Stimulated activated naive CD8-positive, alpha-beta T cell treated with anti-CD3 and anti-CD28 coated beads, Interleukin-15, amount 100 ng/mL, for 72 hours (primary cell): Measurements from ENCODE around the gene SMC4.

ENCODE experiments used
- ATAC-seq: fragments of 150-1000 bp; cut with Tn5 transposase; 2 replicates; pipeline ENCODE4 v1.10.0; 2021; ENCODE audit warnings: mild to moderate bottlenecking, moderate library complexity
- DNase-seq, 2 donors: peaks; one replicate each; pipeline ENCODE4 v3.0.0; 2021 to 2022
- H3K27ac Mint-ChIP-seq, 2 donors: one replicate each; pipeline ENCODE4 v1.8.0; 2022; ENCODE audit warnings: mild to moderate bottlenecking in 2 of 2, mixed read lengths in 2 of 2, moderate library complexity in 2 of 2
- H3K27me3 Mint-ChIP-seq: one replicate; pipeline ENCODE4 v1.8.0; 2022; ENCODE audit warnings: mixed read lengths
- H3K4me1 Mint-ChIP-seq: one replicate; pipeline ENCODE4 v1.8.0; 2022; ENCODE audit warnings: mild to moderate bottlenecking, mixed read lengths
- H3K4me3 Mint-ChIP-seq, 2 donors: one replicate each; pipeline ENCODE4 v1.8.0; 2022; ENCODE audit warnings: mild to moderate bottlenecking in 2 of 2, mixed read lengths in 2 of 2, moderate library complexity in 1 of 2
- H3K9me3 Mint-ChIP-seq, 2 donors: one replicate each; pipeline ENCODE4 v1.8.0; 2022; ENCODE audit warnings: mixed read lengths in 2 of 2

SMC4 gene

GRCh38 chr3:160381470-160381869 lies 18.0 kb upstream of the SMC4 start:
- H3K4me3 Mint-ChIP-seq: no peak overlapping the region

GRCh38 chr3:160384639-160385318 lies 14.7 kb upstream of the SMC4 start:
- no peak for DNase-seq
- H3K9me3 Mint-ChIP-seq: no peaks in the 10 kb centered on the region
- no peaks in the 10 kb centered on the region for H3K4me1 Mint-ChIP-seq
- no peaks in the 10 kb centered on the region for H3K27me3 Mint-ChIP-seq
- ATAC-seq: no peak
- H3K4me3 Mint-ChIP-seq: no peak overlapping the region
- H3K27ac Mint-ChIP-seq: no peak overlapping the region

More at GRCh38 chr3:160381470-160381869, 18.0 kb upstream of the SMC4 start:
- ATAC-seq (no peak), DNase-seq (no peak)
- Mint-ChIP-seq H3K27ac (no peak overlapping the region), H3K27me3 (no peaks in the 10 kb centered on the region), H3K9me3 (no peaks in the 10 kb centered on the region), H3K4me1 (no peaks in the 10 kb centered on the region)

- H3K27ac Mint-ChIP-seq: no peak overlapping the region
- ATAC-seq (no peak), DNase-seq (no peak)
- H3K9me3 Mint-ChIP-seq: no peaks in the 10 kb centered on the region
- no peaks in the 10 kb centered on the region for H3K27me3 Mint-ChIP-seq
- no peak overlapping the region for H3K4me3 Mint-ChIP-seq
- no peaks in the 10 kb centered on the region for H3K4me1 Mint-ChIP-seq
Measured at GRCh38 chr3:160390565-160391138, 8.8 kb upstream of the SMC4 start.

GRCh38 chr3:160392798-160393197 lies 6.7 kb upstream of the SMC4 start:
- ATAC-seq: no peak
- no peak overlapping the region for H3K27ac Mint-ChIP-seq
- DNase-seq: no peak
- no peak overlapping the region for H3K4me3 Mint-ChIP-seq
- no peaks in the 10 kb centered on the region for H3K27me3 Mint-ChIP-seq
- peaks cover 10% of the 10 kb centered on the region for H3K4me1 Mint-ChIP-seq
- no peaks in the 10 kb centered on the region for H3K9me3 Mint-ChIP-seq

- Mint-ChIP-seq H3K27me3 (no peaks in the 10 kb centered on the region), H3K9me3 (no peaks in the 10 kb centered on the region), H3K4me1 (peaks cover 16% of the 10 kb centered on the region), H3K27ac (no peak overlapping the region), H3K4me3 (no peak overlapping the region)
- no peak for ATAC-seq
- no peak for DNase-seq
Measured at GRCh38 chr3:160393346-160394008, 6.0 kb upstream of the SMC4 start.

GRCh38 chr3:160394009-160394392 lies 5.4 kb upstream of the SMC4 start:
- Mint-ChIP-seq H3K9me3 (no peaks in the 10 kb centered on the region), H3K4me1 (peaks cover 17% of the 10 kb centered on the region), H3K27me3 (no peaks in the 10 kb centered on the region), H3K4me3 (no peak overlapping the region), H3K27ac (no peak overlapping the region)
- ATAC-seq (no peak), DNase-seq (no peak)

GRCh38 chr3:160395297-160395696 lies 4.2 kb upstream of the SMC4 start:
- no peak for ATAC-seq
- Mint-ChIP-seq H3K4me1 (peaks cover 17% of the 10 kb centered on the region), H3K27ac (no peak overlapping the region), H3K27me3 (no peaks in the 10 kb centered on the region), H3K4me3 (no peak overlapping the region), H3K9me3 (no peaks in the 10 kb centered on the region)
- no peak for DNase-seq

- Mint-ChIP-seq H3K9me3 (no peaks in the 10 kb centered on the region), H3K4me1 (peaks cover 35% of the 10 kb centered on the region), H3K27ac (peak overlapping the region; percentile 98 to 100), H3K4me3 (peak overlapping the region; percentile 95 to 97), H3K27me3 (no peaks in the 10 kb centered on the region)
- ATAC-seq: no peak
- no peak for DNase-seq
Measured at GRCh38 chr3:160398820-160399124, 678 bp upstream of the SMC4 start.

GRCh38 chr3:160400030-160400701 lies 716 bp downstream of the SMC4 start:
- H3K27ac Mint-ChIP-seq: peak overlapping the region; percentile 98 to 100
- peak overlapping the region; percentile 95 to 97 for H3K4me3 Mint-ChIP-seq
- peaks cover 44% of the 10 kb centered on the region for H3K4me1 Mint-ChIP-seq
- DNase-seq (peak; percentile 54 to 59), ATAC-seq (peak; percentile 44)
- no peaks in the 10 kb centered on the region for H3K27me3 Mint-ChIP-seq
- no peaks in the 10 kb centered on the region for H3K9me3 Mint-ChIP-seq

- DNase-seq (peak; percentile 31 to 38), ATAC-seq (peak; percentile 41)
- Mint-ChIP-seq H3K4me1 (peaks cover 44% of the 10 kb centered on the region), H3K27ac (peak overlapping the region; percentile 89 to 100), H3K27me3 (no peaks in the 10 kb centered on the region), H3K4me3 (peak overlapping the region; percentile 95 to 97), H3K9me3 (no peaks in the 10 kb centered on the region)
Measured at GRCh38 chr3:160400702-160401150, 1.3 kb downstream of the SMC4 start.

- peaks cover 44% of the 10 kb centered on the region for H3K4me1 Mint-ChIP-seq
- DNase-seq: no peak
- H3K27me3 Mint-ChIP-seq: no peaks in the 10 kb centered on the region
- no peaks in the 10 kb centered on the region for H3K9me3 Mint-ChIP-seq
- peak overlapping the region; percentile 89 to 100 for H3K27ac Mint-ChIP-seq
- H3K4me3 Mint-ChIP-seq: peak overlapping the region; percentile 95 to 97
- ATAC-seq: no peak
Measured at GRCh38 chr3:160401291-160402095, 2.0 kb downstream of the SMC4 start.

GRCh38 chr3:160402221-160403027 lies 3.0 kb downstream of the SMC4 start:
- Mint-ChIP-seq H3K4me3 (peak overlapping the region; percentile 95 to 97), H3K4me1 (peaks cover 38% of the 10 kb centered on the region), H3K27ac (peak overlapping the region in 1 of 2 donors; percentile 25), H3K27me3 (no peaks in the 10 kb centered on the region), H3K9me3 (no peaks in the 10 kb centered on the region)
- no peak for ATAC-seq
- DNase-seq: no peak

- H3K27me3 Mint-ChIP-seq: no peaks in the 10 kb centered on the region
- H3K9me3 Mint-ChIP-seq: no peaks in the 10 kb centered on the region
- no peak for ATAC-seq
- peaks cover 32% of the 10 kb centered on the region for H3K4me1 Mint-ChIP-seq
- H3K4me3 Mint-ChIP-seq: peak overlapping the region; percentile 95 to 97
- DNase-seq: no peak
- no peak overlapping the region for H3K27ac Mint-ChIP-seq
Measured at GRCh38 chr3:160403028-160403545, 3.6 kb downstream of the SMC4 start.

GRCh38 chr3:160403796-160404470 lies 4.5 kb downstream of the SMC4 start:
- Mint-ChIP-seq H3K27me3 (no peaks in the 10 kb centered on the region), H3K9me3 (no peaks in the 10 kb centered on the region), H3K27ac (no peak overlapping the region), H3K4me1 (peaks cover 27% of the 10 kb centered on the region), H3K4me3 (peak overlapping the region; percentile 47 to 58)
- DNase-seq (no peak), ATAC-seq (no peak)
